Measurements from ENCODE around the gene MCIDAS. TPM values are rescaled to one million over a fixed set of nuclear protein-coding genes. Genes with fewer than 3 reads are reported as not detected.

MCIDAS gene
- total and polyA plus RNA-seq, 10 donors = not detected

DNA sequence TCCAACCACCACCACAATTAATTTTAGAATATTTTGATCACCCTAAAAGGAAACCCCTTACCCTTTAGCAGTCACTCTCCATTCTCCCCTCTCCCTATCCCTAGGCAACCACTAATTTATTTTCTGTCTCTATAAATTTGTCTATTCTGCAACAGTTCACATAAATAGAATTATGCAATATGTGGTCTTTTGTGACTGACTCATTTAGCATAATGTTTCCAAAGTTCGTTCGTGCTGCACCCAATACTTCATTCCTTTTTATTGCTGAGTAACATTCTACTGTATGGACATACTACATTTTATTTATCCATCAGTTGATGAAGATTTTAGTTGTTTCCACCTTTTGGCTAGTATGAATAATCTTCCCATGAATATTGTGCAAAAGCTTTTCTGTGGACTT lies 36.0 kb downstream of the MCIDAS start:
- no peak for DNase-seq
- Histone ChIP-seq H3K4me1 (no peaks in the 10 kb centered on the region), H3K9me3 (no peaks in the 10 kb centered on the region), H3K27ac (no peak overlapping the region), H3K4me3 (no peak overlapping the region), H3K36me3 (no peaks in the 10 kb centered on the region), H3K27me3 (replicated peaks in 1 of 7) (peaks cover 0 to 74% (median 30%) of the 10 kb centered on the region in 7 donors)
- intact Hi-C loops (cut with DNase I; ENCODE audit: low total_unique reads) = no loop called here
- 64 to 89% (median 80%) methylated on average over 2 of the region's 2 CpGs for WGBS, 5 donors
- TF ChIP-seq, protein P1, sequence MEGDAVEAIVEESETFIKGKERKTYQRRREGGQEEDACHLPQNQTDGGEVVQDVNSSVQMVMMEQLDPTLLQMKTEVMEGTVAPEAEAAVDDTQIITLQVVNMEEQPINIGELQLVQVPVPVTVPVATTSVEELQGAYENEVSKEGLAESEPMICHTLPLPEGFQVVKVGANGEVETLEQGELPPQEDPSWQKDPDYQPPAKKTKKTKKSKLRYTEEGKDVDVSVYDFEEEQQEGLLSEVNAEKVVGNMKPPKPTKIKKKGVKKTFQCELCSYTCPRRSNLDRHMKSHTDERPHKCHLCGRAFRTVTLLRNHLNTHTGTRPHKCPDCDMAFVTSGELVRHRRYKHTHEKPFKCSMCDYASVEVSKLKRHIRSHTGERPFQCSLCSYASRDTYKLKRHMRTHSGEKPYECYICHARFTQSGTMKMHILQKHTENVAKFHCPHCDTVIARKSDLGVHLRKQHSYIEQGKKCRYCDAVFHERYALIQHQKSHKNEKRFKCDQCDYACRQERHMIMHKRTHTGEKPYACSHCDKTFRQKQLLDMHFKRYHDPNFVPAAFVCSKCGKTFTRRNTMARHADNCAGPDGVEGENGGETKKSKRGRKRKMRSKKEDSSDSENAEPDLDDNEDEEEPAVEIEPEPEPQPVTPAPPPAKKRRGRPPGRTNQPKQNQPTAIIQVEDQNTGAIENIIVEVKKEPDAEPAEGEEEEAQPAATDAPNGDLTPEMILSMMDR (IDR thresholded peaks at IDR 0.05 in 8 of 11, conservative IDR thresholded peaks at IDR 0.05 in 3 of 11) = no peak
- no peak for TF ChIP-seq POLR2AphosphoS5 (IDR thresholded peaks at IDR 0.05)
- no peak for TF ChIP-seq POLR2A (IDR thresholded peaks at IDR 0.05)

DNA sequence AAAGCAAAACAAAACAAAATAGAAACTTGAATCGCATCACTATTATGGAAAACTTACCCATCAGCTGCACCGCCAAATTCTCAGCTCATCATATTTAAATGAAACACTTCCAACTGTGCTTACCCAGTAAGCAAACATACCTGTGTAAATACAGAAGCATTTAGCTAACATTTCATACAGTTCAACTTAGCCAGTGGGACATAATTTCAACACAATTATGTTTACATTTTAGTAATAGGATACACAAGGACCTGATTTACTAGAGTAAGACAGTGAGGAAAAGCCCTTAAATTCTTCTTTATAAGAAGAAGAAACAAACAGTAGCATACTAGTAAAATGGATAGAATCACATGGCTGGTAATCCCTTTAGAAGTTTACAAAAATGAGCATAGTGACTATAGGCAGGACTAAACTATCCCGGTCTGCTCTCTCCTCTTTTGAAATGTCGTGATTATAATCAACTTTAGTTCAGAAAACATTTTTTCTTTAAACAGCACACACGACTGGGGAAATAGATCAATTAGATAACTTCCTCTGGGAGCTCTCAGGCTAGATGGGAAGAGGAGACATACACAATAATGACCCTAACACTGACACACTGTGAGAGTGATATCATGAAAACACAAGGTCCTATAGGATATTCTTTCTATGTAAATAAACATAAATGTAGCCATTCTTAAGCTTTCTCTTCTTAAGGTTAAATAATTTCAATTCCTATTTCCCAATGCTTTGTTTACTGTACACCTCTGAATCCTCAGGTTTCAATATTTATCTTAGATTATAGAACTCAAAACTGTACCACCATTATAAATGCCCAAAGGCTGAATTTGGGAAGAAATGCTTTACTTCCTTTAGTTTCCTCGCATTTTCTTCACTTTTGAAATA lies 38.2 kb downstream of the MCIDAS start:
- Histone ChIP-seq H3K4me3 (no peak overlapping the region), H3K27ac (no peak overlapping the region), H3K36me3 (no peaks in the 10 kb centered on the region), H3K9me3 (no peaks in the 10 kb centered on the region), H3K27me3 (replicated peaks in 1 of 7) (peaks cover 0 to 83% (median 25%) of the 10 kb centered on the region in 7 donors), H3K4me1 (no peaks in the 10 kb centered on the region)
- WGBS, 5 donors = 59 to 71% (median 68%) methylated on average over 6 of the region's 6 CpGs
- intact Hi-C loops (cut with DNase I; ENCODE audit: low total_unique reads) = no loop called here
- DNase-seq = no peak
- TF ChIP-seq POLR2AphosphoS5 (IDR thresholded peaks at IDR 0.05) (no peak), POLR2A (IDR thresholded peaks at IDR 0.05) (no peak)
- TF ChIP-seq, protein P1 (IDR thresholded peaks at IDR 0.05 in 8 of 11, conservative IDR thresholded peaks at IDR 0.05 in 3 of 11) = no peak

DNA sequence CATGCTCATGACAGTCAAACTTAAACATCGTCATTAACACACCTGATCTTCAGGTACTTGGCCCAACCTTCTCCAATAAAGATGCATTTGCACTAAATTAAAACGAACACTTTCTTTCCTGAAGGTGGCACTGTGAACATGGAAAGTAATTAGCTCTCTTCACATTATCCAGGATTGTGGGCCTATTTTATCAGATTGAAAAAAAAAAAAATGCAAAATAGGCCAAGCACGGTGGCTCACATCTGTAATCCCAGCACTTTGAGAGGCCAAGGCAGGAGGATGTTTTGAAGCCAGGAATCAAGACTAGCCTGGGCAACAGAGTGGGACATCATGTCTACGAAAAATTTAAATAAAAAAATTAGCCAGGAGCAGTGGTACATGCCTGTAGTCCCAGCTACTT lies 39.7 kb downstream of the MCIDAS start:
- DNase-seq = no peak
- WGBS, 5 donors = 46 to 59% (median 52%) methylated on average over 4 of the region's 4 CpGs
- intact Hi-C loops (cut with DNase I; ENCODE audit: low total_unique reads) = no loop called here
- H3K36me3 ChIP-seq = no peaks in the 10 kb centered on the region
- H3K27me3 ChIP-seq (replicated peaks in 1 of 7) = peaks cover 0 to 83% (median 21%) of the 10 kb centered on the region in 7 donors
- H3K4me3 ChIP-seq = no peak overlapping the region
- H3K4me1 ChIP-seq = no peaks in the 10 kb centered on the region
- H3K9me3 ChIP-seq = peaks cover 0 to 5% (median 0%) of the 10 kb centered on the region in 8 donors
- no peak overlapping the region for H3K27ac ChIP-seq
- TF ChIP-seq, protein P1 (IDR thresholded peaks at IDR 0.05 in 8 of 11, conservative IDR thresholded peaks at IDR 0.05 in 3 of 11) = no peak
- no peak for TF ChIP-seq POLR2A (IDR thresholded peaks at IDR 0.05)
- TF ChIP-seq POLR2AphosphoS5 (IDR thresholded peaks at IDR 0.05) = no peak

DNA sequence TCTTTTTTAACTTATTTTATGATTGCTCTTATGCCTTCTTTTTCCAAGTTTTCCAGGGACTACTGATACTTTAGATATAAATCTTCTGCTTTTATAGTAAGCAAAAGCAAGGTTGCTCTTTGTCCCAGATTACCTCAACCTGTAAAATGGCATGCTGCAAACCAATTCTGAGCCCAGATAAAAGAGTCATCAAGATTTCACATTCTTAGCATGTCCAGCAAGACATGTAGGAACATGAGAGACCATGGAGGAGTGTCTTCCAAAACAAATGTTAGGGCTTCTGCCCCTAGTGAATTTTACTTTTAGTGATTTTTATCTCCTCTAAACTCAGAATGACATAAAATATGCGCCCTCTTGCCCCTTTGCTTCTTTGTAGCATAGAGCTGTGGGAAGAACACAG lies 47.1 kb downstream of the MCIDAS start:
- intact Hi-C loops (cut with DNase I; ENCODE audit: low total_unique reads) = no loop called here
- peaks cover 0 to 5% (median 0%) of the 10 kb centered on the region in 8 donors for H3K9me3 ChIP-seq
- H3K36me3 ChIP-seq = no peaks in the 10 kb centered on the region
- H3K27me3 ChIP-seq (replicated peaks in 1 of 7) = peaks cover 3 to 95% (median 47%) of the 10 kb centered on the region in 7 donors
- no peak for DNase-seq
- H3K4me1 ChIP-seq = peaks cover 7 to 19% (median 15%) of the 10 kb centered on the region in 6 donors
- no peak overlapping the region for H3K4me3 ChIP-seq
- 43 to 71% (median 58%) methylated on average over 1 of the region's 1 CpG for WGBS, 5 donors
- TF ChIP-seq POLR2A (IDR thresholded peaks at IDR 0.05) (no peak), POLR2AphosphoS5 (IDR thresholded peaks at IDR 0.05) (no peak)
- TF ChIP-seq, protein P1 (IDR thresholded peaks at IDR 0.05 in 8 of 11, conservative IDR thresholded peaks at IDR 0.05 in 3 of 11) = no peak
- no peak overlapping the region for H3K27ac ChIP-seq
